HL-60 (cell line): ENCODE measurements around the gene GPC3.

Experiments used
- DNase-seq, 2 experiments: peaks; one replicate each; pipeline ENCODE4 v3.0.0-alpha.2; 2010 to 2020; ENCODE audit warnings: low read depth in 1 of 2, low spot score in 1 of 2
- H3K27ac ChIP-seq: fragments of 250-450 bp; sonication (Bioruptor Pico); replicated peaks from 2 replicates; pipeline ENCODE4 v1.5.1; 2020; ENCODE audit warnings: mild to moderate bottlenecking, moderate library complexity
- H3K27me3 ChIP-seq: fragments of 250-450 bp; sonication (Bioruptor Pico); 2 replicates; pipeline ENCODE4 v1.5.1; 2021; ENCODE audit warnings: mild to moderate bottlenecking, moderate library complexity; ENCODE audit not compliant: insufficient read depth, poor library complexity, severe bottlenecking
- H3K4me3 ChIP-seq: replicated peaks from 2 replicates; pipeline ENCODE4 v1.5.1; 2011; ENCODE audit warnings: mild to moderate bottlenecking, control low read depth, low read length; ENCODE audit not compliant: insufficient read depth
- GABPA ChIP-seq: IDR thresholded peaks from 2 replicates; pipeline ENCODE4 v1.6.1; 2012; ENCODE audit warnings: low read depth
- POLR2AphosphoS5 ChIP-seq: IDR thresholded peaks from 2 replicates; pipeline ENCODE4 v1.6.1; 2012; ENCODE audit warnings: low read depth
- SPI1 ChIP-seq: IDR thresholded peaks from 2 replicates; pipeline ENCODE4 v1.6.1; 2012; ENCODE audit warnings: low read depth, mild to moderate bottlenecking, borderline replicate concordance
- TF ChIP-seq, protein P1 (sequence below): IDR thresholded peaks from one replicate; pipeline ENCODE4 v1.5.1; 2011; ENCODE audit warnings: low read length, control low read depth, inconsistent platforms; ENCODE audit not compliant: insufficient read depth
- TF ChIP-seq, protein P2 (sequence below): IDR thresholded peaks from 2 replicates; pipeline ENCODE4 v1.6.1; 2012; ENCODE audit warnings: low read depth; ENCODE audit not compliant: insufficient replicate concordance

GPC3 gene

DNA sequence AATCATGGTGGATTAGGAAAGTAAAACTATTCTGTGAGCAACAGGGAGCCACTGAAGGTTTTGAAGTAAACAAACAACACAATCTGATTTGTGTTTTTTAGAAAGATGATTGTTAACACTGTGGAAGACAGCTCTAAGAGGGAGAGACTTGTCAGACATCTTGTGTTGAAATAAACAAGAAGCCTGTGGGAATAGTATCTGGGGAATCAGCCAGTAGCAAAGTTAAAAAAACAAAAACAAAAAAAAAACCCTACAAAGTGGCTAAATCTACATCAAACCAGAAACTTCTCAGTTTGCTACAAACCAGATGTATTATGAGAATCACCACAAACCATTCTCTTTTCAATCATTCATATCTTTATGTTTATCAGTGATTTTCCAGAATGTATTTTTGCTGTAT lies 444.4 kb downstream of the GPC3 start:
- TF ChIP-seq, protein P1, sequence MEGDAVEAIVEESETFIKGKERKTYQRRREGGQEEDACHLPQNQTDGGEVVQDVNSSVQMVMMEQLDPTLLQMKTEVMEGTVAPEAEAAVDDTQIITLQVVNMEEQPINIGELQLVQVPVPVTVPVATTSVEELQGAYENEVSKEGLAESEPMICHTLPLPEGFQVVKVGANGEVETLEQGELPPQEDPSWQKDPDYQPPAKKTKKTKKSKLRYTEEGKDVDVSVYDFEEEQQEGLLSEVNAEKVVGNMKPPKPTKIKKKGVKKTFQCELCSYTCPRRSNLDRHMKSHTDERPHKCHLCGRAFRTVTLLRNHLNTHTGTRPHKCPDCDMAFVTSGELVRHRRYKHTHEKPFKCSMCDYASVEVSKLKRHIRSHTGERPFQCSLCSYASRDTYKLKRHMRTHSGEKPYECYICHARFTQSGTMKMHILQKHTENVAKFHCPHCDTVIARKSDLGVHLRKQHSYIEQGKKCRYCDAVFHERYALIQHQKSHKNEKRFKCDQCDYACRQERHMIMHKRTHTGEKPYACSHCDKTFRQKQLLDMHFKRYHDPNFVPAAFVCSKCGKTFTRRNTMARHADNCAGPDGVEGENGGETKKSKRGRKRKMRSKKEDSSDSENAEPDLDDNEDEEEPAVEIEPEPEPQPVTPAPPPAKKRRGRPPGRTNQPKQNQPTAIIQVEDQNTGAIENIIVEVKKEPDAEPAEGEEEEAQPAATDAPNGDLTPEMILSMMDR = no peak
- TF ChIP-seq GABPA = no peak
- no peak for TF ChIP-seq SPI1
- TF ChIP-seq, protein P2, sequence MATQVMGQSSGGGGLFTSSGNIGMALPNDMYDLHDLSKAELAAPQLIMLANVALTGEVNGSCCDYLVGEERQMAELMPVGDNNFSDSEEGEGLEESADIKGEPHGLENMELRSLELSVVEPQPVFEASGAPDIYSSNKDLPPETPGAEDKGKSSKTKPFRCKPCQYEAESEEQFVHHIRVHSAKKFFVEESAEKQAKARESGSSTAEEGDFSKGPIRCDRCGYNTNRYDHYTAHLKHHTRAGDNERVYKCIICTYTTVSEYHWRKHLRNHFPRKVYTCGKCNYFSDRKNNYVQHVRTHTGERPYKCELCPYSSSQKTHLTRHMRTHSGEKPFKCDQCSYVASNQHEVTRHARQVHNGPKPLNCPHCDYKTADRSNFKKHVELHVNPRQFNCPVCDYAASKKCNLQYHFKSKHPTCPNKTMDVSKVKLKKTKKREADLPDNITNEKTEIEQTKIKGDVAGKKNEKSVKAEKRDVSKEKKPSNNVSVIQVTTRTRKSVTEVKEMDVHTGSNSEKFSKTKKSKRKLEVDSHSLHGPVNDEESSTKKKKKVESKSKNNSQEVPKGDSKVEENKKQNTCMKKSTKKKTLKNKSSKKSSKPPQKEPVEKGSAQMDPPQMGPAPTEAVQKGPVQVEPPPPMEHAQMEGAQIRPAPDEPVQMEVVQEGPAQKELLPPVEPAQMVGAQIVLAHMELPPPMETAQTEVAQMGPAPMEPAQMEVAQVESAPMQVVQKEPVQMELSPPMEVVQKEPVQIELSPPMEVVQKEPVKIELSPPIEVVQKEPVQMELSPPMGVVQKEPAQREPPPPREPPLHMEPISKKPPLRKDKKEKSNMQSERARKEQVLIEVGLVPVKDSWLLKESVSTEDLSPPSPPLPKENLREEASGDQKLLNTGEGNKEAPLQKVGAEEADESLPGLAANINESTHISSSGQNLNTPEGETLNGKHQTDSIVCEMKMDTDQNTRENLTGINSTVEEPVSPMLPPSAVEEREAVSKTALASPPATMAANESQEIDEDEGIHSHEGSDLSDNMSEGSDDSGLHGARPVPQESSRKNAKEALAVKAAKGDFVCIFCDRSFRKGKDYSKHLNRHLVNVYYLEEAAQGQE = no peak
- no peak for TF ChIP-seq POLR2AphosphoS5

DNA sequence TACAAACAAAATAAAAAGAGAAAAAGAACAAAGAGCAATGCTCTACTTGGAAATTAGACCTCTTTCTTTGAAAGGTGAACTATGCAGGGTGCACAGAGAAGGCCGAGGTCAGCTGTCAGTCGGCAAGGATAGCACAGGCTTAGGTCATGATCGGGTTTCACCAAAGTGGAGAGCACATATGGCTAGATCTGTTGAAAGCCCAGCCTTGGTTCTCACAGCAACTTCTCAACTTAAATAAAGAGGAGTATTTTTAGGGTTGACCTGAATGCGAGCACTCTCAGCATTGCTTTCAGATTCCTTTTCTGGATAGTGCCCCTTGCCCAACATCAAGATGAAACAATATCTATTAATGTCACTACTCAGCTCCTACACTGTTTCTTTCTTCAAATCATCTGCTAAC lies 447.2 kb downstream of the GPC3 start:
- Histone ChIP-seq H3K4me3 (no peak overlapping the region), H3K27me3 (no peaks in the 10 kb centered on the region), H3K27ac (no peak overlapping the region)
- no peak for DNase-seq
- TF ChIP-seq, protein P1 = no peak
- TF ChIP-seq, protein P2 = no peak
- TF ChIP-seq GABPA = no peak
- no peak for TF ChIP-seq SPI1
- TF ChIP-seq POLR2AphosphoS5 = no peak

More for the DNA sequence above, 444.4 kb downstream of the GPC3 start:
- DNase-seq = no peak
- Histone ChIP-seq H3K27me3 (no peaks in the 10 kb centered on the region), H3K27ac (no peak overlapping the region), H3K4me3 (no peak overlapping the region)

DNA sequence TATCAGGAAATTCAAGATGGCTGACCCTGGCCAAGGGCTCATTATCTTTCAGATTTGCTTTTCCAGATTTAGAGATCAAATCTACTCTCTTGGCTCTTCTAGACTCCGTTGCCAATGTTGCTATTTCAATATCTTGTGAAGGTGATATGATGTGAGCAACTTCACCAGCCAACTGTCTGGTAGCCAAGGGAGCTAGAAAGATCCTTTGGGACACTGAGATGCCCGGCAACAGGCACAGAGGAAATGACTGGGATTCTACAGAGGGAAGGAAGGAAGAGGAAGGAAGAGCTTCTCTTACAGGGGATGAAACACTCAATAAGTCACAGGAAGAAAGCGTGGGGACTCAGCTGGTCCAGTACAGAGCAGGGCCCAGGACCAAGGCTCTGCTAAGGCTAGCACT lies 448.3 kb downstream of the GPC3 start:
- Histone ChIP-seq H3K27me3 (no peaks in the 10 kb centered on the region), H3K27ac (no peak overlapping the region), H3K4me3 (no peak overlapping the region)
- no peak for DNase-seq
- TF ChIP-seq GABPA = no peak
- no peak for TF ChIP-seq POLR2AphosphoS5
- TF ChIP-seq, protein P1 = no peak
- TF ChIP-seq, protein P2 = no peak
- no peak for TF ChIP-seq SPI1
